ENCODE measurements around the gene CD8B.

Gene CD8B

GRCh38 chr2:86793752-86794151 lies 67.9 kb downstream of the CD8B start:
- no peak for DNase-seq

GRCh38 chr2:86791573-86791972 lies 70.1 kb downstream of the CD8B start:
- DNase-seq: no peak

DNA sequence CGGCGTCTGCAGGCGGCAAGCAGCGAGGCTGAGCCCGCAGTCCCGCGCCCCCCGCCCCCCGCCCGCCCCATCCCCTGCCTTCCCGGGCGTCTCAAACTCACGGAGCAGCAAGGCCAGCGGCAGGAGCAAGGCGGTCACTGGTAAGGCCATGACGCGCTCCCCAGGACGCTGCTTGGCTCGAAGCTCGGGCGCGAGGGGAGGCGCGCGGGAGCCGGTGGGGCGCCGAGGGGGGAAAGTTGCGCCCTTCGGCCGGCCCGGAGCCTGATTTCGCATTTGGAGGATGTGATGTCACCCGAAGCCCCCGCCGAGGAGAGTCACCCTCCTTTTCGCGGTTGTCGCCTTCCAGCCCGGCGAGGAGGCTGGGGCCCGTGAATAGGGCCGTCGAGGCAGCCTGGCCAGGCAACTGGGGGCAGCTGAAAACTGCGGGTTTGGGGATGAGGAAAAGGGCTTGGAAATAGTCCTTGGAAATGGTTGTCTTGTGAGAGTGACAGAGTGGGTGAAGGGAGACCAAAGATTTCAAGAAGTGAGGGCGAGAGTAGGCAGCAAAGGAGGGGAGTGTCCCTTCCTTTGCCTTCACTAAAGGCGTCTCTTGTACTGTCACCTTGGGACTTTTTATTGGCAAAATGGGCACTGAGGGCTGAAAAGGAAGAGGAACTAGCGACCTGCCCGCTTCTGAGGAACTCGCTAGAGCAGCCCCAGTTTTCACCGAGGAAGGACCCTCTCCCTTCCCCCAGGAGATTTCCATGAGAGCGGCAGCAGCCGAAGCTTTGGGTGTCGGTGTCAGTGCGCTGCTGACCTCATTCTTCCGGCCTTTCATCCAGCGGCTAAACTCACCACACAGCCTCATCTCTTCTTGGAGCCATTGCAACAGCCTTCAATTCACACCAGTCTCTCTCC lies 70.8 kb downstream of the CD8B start, which contains the start of gene CD8A:
Gene CD8A (minus strand): TSS at position 238 of the 897 bp plus-strand sequence. CDS start 88 bp downstream, at position 150.
- DNase-seq: no peak

- no peak for DNase-seq
These were observed 71.5 kb downstream of the CD8B start for GRCh38 chr2:86790134-86790675.

GRCh38 chr2:86789687-86790133 lies 72.0 kb downstream of the CD8B start:
- DNase-seq: no peak

GRCh38 chr2:86788881-86789686 lies 72.6 kb downstream of the CD8B start:
- no peak for DNase-seq

GRCh38 chr2:86788165-86788564 lies 73.5 kb downstream of the CD8B start:
- no peak for DNase-seq

GRCh38 chr2:86787736-86788135 lies 74.0 kb downstream of the CD8B start:
- no peak for DNase-seq

DNA sequence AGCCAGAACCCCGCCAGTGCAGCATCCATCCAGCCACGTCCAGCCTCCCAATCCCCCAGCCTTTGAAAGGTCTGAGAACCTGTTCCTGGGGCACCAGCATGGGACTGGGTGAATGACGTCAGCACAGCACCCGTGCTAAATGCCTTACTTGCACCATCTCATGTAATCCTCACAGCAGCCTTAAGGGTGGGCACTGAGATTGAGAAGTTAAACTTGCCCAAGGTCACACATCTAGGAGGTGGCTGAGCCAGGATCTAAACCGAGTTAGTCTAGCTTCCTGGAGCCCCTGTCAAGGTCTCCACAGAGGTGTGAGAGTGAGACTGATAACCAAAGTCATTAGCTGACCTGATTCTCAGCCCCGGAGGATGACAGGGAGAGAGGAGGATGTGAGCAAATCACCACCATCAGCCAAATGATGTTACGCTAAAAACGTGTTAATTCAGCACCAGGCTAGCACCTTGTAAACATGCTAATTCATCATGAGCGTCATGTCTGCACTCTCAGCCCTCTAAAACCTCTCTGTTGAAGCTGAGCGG lies 75.6 kb downstream of the CD8B start:
- no peak for DNase-seq

- no peak for DNase-seq
These were observed 76.2 kb downstream of the CD8B start for GRCh38 chr2:86785456-86785855.

GRCh38 chr2:86783615-86784339 lies 77.9 kb downstream of the CD8B start:
- DNase-seq: no peak

GRCh38 chr2:86782748-86783147 lies 78.9 kb downstream of the CD8B start:
- no peak for DNase-seq

- no peak for DNase-seq
These were observed 80.3 kb downstream of the CD8B start for GRCh38 chr2:86781363-86781762.

DNA sequence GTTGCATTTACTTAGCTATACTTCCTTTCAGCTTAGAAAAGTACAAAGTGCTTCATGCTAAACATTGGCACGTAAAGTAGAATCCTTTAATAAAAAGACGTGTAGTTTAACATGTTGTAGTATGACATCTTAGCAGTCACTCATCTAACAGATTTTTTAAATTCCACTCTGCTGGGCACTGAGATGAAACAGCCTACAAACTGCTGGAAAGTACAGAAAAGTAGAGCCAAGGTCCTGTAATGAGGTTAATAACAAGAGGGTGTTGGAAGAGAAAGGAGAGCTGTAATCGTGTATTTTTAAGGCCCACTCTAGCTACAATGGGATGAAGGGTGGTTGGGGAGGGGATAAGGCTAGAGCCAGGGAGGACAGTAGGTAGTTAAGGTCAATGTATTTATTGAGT lies 81.7 kb downstream of the CD8B start:
- no peak for DNase-seq

DNA sequence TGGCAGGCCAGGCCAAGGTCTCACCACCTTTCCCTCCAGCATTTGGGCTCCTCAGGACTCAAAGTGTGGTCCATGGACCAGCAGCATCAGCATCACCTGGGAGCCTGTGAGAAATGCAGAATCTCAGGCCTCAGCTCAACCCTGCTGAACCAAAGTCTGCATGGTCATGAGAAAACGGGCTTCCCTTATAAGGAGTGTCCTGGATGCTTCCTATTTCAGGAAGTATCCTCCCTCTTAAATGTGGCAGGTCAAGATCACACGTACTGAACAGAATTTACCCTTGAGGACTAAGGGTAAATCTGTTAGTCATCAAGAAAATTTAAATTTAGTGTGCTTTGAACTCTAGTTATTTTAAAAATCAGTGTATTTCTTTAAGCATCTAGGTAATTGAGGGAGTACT lies 82.7 kb downstream of the CD8B start:
- DNase-seq: no peak

- DNase-seq: no peak
These were observed 85.2 kb downstream of the CD8B start for GRCh38 chr2:86776532-86776931.

DNA sequence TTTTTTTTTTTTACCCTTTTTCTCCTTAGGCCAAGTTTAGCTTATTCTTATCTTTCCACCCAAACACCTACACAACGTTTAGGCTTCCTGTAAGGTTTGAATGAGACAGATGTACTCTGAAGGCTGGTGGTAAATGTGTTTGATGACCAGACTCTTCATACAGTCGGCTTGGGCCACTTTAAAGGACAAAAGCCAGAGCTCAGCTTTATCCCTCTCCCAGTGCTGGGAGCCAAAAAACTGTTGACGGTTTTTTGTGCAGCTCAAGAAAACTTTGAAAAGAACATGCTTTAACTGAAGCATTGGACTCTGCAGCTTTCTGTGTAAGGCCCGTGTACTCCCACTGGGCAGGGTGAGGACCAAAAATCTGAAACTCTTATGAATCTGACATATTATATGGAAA lies 86.3 kb downstream of the CD8B start:
- no peak for DNase-seq

- no peak for DNase-seq
These were observed 86.8 kb downstream of the CD8B start for GRCh38 chr2:86774862-86775261.

GRCh38 chr2:86772611-86773010 lies 89.1 kb downstream of the CD8B start:
- DNase-seq: no peak

DNA sequence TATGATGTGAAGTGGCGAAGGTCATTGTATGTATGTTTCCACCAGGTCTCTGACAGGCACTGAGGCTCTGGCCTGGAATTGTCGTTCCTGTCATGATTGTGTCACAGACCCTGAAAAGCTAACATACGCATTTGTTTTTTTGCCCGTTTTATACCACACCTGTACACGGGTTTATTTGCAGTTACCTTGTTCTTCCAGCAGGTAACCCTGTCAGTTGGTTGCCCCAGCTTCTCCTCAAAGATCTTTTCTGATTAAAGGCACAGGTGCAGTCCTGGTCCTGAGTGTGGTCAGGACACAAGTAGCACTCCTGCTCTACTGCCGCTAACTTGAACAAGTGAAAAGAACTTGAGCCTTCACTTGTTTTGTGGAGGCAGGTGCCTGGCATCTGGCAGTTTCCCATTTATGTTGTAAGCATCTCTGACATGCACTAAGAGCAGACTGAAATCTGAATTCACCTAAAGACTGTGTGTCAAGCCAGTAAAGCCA lies 90.8 kb downstream of the CD8B start:
- DNase-seq: no peak

DNA sequence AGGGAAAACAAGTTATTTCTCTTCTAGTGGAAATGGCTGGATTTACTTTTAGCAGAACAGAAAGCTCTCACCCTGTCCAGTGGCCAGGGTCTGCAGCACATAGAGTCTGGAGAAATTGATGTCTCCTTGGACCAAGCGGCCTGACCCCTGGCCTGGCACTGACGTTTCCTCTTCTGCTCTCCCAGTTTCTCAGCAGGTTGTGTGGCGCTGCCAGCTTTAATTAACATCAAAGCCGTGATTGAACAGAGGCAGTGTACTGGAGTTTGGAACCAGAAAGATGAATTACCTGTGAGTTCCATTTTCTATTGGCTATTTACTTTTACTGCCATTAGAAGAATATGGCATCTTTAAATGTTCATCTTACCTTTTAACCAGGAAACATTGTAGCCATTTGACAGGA lies 91.8 kb downstream of the CD8B start:
- DNase-seq: no peak

DNA sequence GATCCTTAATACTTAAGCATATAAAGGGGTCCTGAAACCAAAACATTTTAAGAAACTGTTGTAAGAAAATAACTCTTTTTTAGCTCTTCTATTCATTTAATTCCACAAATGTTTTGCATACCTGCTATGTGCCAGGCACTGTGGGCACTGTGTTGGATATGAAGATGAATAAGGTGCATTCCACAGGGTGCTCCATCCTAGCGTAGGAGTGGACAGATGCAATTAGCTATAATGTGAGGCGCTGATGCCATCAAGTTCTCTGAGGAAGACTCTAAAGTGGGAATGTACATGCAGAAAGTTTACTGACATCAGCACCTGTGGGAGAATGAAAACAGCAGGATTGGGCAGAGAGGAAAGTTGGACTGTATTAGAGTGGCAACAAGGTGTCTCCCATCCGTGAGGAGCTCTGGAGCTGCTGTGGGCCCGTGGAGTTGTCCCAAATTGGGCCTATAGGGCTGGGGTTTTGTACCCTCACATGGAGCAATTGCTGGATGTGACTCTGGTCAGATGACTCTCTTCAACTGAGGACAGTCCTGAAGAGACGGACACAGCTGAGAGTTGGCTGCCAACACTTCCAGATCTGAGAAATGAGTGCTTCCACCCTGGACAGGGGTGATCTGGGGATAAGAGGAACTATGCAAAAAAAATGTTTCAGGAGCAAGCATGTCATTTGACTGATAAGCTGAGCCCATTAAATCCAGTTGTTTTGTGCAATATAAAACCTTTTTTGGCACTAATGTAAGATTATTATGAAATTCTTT lies 93.3 kb downstream of the CD8B start:
- DNase-seq: no peak

All from cortex of kidney (tissue), 1 donor.